Breast epithelium (tissue), 3 donors: ENCODE measurements around the gene SAC3D1.

Experiments used
- POLR2A ChIP-seq: fragments of 450-650 bp; IDR thresholded peaks from one replicate; pipeline ENCODE4 v1.6.1; 2016; ENCODE audit warnings: antibody characterized with exemption, mild to moderate bottlenecking, moderate library complexity
- TF ChIP-seq, protein P1 (sequence below), 3 donors: fragments of 450-650 bp; IDR thresholded peaks; one replicate each; pipeline ENCODE4 v1.5.1; 2016 to 2017; ENCODE audit warnings: antibody characterized with exemption in 3 of 3, mild to moderate bottlenecking in 3 of 3, moderate library complexity in 3 of 3

DNA sequence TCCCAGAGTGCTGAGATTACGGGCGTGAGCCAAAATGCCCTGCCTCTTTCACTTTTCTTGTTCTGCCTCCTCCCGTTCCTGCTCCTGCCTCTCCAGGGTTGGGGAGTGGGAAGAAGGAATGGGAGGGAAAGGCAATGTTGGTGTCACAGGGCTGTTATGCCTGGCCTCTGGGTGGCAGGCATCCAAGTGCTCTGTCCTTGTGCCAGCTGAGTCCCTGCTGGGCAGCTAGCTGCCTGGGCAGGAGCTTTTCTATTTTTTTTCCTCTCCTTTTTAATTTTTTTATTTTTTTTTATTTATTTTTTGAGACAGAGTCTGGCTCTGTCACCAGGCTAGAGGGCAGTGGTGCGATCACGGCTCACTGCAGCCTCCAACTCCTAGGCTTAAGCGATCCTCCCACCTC lies 4.1 kb upstream of the SAC3D1 start:
- TF ChIP-seq, protein P1, sequence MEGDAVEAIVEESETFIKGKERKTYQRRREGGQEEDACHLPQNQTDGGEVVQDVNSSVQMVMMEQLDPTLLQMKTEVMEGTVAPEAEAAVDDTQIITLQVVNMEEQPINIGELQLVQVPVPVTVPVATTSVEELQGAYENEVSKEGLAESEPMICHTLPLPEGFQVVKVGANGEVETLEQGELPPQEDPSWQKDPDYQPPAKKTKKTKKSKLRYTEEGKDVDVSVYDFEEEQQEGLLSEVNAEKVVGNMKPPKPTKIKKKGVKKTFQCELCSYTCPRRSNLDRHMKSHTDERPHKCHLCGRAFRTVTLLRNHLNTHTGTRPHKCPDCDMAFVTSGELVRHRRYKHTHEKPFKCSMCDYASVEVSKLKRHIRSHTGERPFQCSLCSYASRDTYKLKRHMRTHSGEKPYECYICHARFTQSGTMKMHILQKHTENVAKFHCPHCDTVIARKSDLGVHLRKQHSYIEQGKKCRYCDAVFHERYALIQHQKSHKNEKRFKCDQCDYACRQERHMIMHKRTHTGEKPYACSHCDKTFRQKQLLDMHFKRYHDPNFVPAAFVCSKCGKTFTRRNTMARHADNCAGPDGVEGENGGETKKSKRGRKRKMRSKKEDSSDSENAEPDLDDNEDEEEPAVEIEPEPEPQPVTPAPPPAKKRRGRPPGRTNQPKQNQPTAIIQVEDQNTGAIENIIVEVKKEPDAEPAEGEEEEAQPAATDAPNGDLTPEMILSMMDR (IDR thresholded peaks at IDR 0.05), result no peak
- TF ChIP-seq POLR2A, result no peak
